Ureter (tissue), 1 donor: ENCODE results near the gene SOWAHA. TPM values are rescaled to one million over a fixed set of nuclear protein-coding genes. Genes with fewer than 3 reads are reported as not detected.
A peak's percentile ranks its signal among the peaks of the same experiment; 100 is the strongest.

Experiments
- DNase-seq: peaks from one replicate; pipeline ENCODE4 v3.0.0-alpha.2; 2020; ENCODE audit warnings: low spot score
- total RNA-seq: library from RNA; stranded (reverse); gene quantifications from one replicate; pipeline ENCODE4 v1.2.4, GENCODE V29; 2023
- donor health status: DM: yes; HTN: yes; CAD: no.

SOWAHA gene
- total RNA-seq, 1 donor from 2014 or later = 6.8 TPM

DNA sequence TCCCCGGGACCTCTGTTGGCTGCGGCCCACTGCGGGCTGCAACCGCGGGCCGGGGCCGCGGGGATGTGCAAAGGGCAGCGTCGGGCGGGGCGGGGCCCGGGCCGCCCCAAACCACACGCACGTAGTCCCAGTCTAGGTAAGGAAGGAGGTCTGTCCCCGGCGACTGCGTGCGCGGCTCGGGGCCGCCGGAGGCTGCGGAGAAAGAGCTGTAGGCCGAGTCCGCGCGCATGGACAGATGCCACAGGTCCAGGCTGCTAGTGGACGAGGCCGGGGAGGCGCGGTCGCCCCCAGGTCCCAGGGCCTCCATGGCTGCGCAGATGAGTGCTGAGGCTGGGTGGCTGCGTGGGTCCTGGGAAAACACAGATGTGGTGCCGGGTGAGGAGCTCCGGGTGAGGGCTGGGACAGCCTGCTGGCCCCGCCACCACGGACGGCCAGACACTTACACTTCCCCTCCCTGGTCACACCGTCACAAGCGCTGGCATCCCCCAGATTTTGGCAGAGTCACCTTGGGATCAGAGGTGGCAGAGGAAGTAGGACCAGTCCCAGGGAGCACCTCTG is 12.8 kb downstream of the SOWAHA start:
- no peak for DNase-seq

DNA sequence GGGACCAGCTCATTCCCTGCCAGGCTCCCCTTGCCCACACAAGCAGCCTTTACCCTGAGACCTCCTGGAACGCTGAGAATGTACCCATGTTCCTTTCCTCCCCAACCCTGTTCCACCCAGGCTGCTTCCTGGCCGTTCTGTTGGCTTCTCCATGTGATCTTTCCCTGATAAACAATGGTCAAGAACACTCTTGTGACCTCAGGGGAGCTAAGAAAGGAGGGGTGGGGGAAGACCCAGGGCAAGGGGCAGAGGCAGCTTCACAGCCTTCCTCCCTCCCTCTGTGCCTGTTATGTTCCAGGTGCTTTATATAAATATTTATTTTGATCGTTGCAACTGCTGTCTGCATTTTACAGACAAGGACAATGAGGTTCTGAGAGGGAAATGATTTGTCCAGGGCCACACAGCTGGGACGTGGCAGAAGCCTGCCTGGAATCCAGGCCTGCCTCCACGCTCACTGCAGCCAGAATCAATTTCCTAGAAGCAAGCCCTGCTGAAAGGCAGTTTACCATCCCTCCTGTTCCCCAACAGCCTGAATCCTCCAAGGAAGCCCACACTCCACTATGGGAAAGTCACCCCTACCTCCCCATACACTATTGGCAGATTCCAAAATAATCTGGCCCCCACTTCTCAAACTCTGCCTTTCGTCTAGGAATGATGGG is 13.5 kb downstream of the SOWAHA start:
- no peak for DNase-seq

DNA sequence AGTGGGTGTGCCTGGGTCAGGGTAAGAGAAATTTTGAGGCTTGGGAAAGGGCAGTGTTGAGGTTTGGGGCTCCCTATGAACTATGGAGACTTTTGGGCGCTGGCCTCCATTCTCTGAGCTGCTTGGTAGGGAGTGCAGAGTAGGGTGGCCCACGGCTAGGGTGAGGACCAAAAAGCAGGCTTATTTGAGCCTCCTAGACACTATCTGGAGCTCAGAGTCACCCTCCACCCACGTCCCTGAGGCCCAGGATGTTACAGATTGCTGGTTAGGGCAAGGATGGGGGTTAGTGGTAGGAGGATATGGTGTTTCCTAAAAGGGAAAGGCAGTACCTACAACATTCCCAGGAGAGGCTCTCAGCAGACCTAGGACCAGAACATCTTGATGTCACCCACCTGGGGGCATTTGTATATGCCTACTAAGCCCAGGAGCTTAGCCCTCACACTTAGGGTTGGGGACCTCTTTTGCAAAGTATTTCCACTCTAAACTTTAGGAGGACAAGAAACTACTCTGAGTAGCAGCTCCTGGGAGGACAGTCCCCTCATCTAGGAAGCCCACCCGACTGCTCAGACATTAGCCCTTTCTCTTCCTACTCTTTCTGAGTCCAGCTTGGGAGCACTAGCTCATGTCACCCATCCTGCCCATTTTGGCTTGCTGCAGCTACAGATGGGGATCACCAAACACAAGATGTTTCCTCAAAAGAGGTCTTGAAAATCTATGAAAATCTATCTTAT is 15.0 kb downstream of the SOWAHA start:
- no peak for DNase-seq

GRCh38 chr5:132828846-132829494 is 15.9 kb downstream of the SOWAHA start:
- no peak for DNase-seq

DNA sequence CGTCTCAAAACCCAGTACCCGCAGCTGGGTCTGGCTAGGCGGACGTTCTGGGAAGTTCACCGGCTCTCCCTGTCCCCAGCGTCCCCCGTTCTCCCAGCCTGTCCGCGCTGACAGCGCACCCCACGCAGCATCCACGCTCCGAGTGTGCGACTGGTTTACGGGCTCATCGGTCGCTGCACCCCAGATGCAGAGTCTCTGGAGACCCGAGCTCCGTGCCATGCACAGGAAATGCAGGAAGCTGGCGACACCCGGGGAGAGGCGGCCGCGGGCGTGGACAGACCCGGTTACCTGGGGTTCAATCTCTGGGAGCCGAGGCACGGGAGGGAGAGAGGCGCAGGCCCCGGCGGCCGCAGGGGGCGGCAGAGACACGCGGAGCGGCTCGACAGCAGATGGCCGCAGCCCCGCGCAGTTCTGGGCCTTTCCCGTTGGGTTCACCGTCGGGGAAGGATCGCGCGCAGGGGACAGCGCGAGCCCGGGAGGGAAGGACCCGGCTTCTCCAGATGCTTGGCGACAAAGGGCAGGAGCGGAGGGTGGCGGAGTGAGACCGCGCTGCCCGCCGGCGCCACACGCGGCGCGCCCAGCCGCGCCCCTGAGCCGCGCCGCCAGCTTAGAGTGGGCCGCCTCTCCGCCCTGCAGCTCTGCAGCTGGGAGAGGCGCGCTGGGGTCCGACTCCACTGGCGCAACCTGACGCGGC is 16.8 kb downstream of the SOWAHA start:
- DNase-seq = peak; percentile 84

DNA sequence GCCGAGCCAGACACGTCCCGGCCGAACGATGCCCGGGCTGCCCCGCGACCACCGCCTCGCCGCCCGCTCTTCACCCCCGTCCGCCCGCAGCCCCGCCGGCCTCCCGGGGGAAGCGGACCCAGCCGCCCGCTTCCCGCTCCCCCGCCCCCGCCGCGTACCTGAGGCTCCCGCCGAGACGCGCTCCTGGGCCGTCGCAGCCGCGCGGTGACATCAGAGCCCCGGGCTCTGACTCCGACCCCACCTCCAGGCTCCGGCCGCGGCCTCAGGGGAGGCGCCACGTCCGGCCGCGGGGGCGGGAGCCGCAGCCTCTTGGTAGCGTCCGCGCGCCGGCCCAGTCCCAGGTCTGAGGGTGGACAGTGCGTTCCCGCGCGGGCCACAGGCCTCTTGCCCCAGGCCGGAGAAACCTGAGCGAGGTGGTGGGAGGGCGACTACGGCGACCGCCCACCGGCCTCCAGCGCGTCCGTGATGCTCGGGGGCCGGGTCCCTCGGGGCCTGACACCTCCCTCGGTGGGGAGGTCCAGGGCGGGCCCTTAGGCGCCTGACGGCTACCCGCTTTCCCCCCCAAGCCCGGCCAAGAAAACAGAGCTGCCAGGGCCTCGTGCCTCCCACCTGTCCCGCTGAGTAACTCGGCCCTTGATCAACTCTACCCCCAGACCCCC is 17.5 kb downstream of the SOWAHA start, which contains the start of gene SHROOM1:
Gene SHROOM1 (minus strand): TSS at position 212 of the 659 bp plus-strand sequence. CDS start 4,507 bp downstream, outside the sequence.
- DNase-seq = peak; percentile 55

DNA sequence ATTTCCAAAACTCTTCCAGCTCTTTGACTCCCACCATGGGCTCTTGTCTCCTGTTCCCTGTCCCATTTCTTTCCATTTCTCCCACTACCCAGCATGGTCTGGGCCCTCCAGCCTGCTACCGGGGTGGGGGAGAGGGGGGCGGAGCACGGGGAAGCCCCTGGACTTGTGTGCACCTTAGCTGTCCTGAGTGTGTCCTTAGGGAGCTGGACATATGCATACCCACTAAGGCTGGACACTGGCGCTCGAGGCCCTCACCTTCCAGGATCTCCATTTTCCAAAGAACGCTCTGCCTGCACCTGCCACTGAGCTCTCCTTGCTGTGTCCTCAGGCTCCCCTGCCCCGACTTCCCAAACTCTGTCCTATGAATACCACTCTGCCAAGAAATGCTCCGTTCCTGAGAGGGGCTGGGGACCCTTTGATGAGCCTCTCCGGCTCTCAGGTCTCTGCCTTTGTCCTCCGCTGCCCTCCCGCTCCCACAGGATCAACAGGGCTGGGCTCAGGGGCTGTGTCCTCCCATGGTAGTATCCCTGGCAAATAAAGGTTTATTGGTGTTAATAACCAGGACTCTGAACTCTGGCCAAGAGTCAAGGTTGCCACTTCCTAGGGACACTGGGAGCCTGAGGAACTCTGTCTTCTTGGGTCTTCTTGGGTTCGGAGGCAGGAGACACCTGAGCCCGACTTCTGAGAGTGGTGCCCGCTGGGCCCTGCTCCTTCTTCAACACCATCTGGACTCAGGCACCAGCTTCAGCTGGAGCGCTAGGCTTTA is 18.2 kb downstream of the SOWAHA start:
- DNase-seq = no peak

DNA sequence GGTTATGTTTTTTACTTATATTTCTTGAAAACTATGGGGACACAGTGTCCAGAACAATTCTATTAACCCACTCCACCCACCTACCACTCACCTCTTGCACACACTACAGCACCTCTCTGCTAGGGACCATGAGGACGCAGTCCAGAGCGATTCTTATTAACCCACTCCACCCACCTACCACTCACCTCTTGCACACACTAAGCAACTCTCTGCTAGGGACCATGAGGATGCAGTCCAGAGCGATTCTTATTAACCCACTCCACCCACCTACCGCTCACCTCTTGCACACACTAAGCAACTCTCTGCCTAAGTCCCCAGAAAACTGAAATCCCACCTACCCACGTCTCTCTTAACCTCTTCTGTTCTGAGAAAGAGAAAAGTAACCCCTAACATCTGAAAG is 19.5 kb downstream of the SOWAHA start:
- no peak for DNase-seq

DNA sequence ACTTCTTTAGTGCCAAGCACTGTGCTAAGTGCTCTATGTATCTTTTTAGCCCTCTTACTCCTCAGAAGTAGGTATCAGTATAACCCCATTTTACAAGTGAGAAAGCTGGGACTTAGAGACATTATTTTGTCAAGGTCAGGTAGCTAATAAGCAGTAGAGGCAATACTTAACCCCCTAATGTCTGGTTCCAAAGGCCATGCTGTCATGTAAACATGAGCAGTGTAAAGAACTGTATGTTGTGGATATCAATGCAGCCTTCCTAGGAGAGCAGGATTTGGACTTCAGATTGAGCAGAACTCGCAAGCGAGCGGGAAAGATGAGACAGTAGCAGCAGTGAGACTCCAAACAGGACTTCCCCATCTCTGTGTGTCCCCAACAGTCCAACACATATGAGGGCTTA is 21.0 kb downstream of the SOWAHA start:
- DNase-seq = no peak

DNA sequence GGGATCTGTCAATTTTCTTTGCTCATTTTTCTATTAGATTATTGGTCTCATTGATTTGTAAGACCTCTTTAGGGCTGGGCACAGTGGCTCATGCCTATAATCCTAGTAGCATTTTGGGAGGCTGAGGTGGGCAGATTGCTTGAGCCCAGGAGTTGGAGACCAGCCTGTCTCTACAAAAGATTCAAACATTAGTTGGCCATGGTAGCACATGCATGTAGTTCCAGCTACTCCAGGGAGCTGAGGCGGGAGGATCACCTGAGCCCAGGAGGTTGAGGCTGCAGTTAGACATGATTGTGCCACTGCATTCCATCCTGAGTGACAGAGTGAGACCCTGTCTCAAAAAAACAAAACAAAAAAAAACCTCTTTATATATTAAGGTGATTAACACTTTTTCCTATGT is 23.8 kb downstream of the SOWAHA start:
- DNase-seq = no peak

DNA sequence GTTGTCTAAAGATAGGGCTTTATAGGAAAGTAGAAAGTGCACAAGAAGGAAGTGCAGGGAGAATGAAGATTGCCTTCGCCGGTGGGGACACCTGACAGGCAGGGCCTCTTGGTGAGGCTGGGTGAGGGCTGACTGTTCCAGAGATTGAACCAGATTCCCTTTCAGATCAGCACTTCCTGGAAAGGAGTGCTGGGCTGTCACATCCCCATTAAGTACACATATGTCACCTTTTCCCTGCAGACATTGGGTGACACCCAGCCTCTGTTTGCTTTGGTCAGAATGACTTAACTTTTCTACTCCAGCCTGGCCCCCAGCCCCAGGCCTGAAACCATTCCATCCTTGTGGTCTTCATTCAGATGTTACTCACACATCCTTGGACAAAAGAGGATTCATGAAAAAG is 24.8 kb downstream of the SOWAHA start:
- DNase-seq = peak; percentile 56

DNA sequence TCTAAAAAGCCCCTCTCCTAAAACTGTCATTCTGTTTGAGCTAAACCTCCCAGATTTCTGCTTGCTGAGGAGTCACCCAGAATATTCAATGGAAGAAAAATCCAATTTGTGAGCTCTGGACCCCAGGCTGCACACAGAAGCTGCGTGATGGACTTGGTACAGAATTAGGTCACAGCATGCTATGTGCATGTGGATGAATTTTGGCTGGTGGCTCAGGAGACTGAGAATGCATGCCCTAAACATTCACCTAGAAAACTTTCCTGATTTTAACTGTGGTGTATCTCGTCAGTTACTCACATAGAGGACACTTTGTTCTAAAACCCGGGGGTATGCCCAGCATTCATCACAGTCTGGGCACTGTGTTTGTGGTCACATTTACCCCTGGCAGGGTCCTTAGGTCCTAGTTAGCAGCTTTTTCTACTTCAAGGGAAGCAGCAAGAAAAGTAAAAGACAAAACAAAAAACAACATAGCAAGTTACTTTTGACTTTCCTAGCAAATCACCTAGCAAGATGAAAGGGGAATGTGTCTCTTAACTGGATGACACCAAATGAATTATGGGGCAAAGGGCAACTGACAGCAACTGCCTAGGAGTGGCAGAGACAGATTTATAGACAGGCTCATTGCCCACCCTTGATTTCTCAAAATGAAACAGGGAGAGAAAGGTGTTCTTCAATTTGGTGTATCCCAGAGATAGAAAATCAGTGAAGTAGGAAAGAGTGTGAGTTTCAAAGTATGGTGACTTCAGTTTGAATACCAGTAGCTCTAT is 25.6 kb downstream of the SOWAHA start:
- no peak for DNase-seq

DNA sequence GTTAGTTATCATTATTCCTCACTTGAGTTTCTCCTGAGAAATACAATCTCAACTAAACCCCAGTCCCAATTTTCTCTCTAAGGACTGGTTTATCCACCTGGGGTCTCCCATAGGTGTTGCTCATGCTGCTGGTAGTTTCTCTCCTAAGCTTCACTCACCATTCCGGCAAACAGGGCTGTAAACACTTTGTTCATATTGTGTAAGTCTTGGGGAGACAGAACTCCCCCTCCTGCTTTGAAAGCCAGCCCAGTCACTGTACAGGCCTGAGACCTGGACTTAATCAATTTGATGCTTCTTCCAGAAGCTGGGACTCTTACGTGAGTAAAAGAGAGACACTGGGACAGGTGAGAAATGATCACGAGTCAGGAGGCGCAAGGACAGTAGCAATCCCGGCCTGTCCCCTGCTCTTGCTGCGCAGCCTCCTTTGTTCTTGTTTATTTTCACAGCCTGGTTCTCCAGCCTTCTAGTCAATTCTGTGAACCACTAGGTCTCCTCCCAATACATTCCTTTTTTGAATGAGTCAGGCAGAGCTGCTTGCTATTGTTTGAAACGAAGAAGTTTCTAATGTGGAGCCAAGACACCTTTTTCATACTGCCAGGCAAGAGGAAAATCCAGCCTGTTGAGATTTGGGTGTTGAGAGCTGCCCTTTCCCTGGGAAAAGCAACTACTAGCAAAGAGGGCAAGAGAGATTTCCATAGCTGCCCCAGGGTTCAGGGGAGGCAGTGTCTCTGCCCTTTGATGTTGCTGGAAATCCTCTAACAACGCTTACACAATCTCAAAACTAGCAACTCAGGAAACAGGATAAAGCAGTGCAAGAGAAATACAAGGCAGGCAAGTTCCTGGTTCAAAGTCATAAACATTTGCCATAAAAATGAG is 26.6 kb downstream of the SOWAHA start:
- DNase-seq = no peak

DNA sequence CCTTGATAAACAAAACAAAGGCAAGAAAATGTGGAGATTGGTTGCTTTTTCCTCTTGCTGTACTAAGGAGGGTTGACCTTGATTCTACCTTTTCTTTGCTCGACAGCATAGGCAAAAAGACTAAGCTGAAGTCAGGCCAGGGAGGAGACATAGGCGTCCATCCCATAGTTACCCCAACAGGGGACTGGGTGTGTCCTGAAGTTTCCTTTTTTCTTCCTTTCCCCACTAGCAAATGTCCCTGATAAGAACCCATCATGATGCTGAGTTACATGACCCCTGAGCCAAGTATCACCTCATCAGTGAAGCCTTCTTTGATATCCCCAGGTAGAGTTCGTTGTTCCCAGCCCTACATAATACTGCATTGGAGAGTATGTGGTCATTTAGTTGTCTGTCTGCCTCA is 27.2 kb downstream of the SOWAHA start:
- DNase-seq = no peak

GRCh38 chr5:132840896-132841295 is 27.8 kb downstream of the SOWAHA start:
- no peak for DNase-seq

DNA sequence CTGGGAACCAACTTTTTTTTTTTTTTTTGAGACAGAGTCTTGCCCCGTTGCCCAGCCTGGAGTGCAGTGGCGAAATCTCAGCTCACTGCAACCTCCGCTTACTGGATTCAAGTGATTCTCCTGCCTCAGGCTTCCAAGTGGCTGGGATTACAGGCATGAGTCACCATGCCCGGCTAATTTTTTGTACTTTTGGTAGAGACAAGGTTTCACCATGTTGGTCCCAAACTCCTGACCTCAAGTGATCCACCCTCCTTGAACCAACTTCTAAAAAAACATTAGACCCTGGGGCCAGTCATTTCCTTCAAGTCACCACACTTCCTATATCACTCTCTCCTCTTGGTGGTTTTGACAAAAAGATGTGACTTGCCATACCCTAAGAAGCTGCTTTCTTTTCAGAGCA is 28.2 kb downstream of the SOWAHA start:
- DNase-seq = no peak

- no peak for DNase-seq
Measured at GRCh38 chr5:132848270-132848669, 35.2 kb downstream of the SOWAHA start.

DNA sequence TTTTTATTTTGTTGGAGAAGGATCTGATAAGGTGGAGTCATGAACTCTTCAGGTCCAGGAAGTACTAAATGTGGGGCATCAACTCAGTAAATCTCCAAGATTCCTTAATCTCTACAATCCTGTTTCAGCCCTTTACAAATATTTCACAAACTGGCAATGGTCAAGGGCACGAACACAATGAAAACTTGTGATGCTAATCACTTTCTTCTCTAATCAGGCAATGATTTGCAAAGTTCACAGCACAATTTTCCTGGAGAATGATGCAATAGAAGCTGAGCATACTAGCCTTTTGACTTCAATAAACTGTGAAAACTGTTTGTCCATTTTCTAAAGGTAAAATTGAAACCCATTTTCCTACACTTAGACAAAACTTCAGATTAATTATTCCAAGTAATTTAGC is 36.2 kb downstream of the SOWAHA start:
- no peak for DNase-seq

- DNase-seq = no peak
Measured at GRCh38 chr5:132850066-132850465, 37.0 kb downstream of the SOWAHA start.
